IMR-90 (cell line): ENCODE results near the gene OTOGL. TPM values are rescaled to one million over a fixed set of nuclear protein-coding genes. Genes with fewer than 3 reads are reported as not detected.

Source experiments
- ATAC-seq: fragments of 200-7000 bp; cut with Tn5 transposase; 2 replicates; pipeline ENCODE4 v1.9.1; 2020; ENCODE audit warnings: low read depth, mild to moderate bottlenecking, moderate library complexity
- BruUV-seq: library from RNA; stranded (reverse); fragments of 400-500 nt; replicated peaks from 2 replicates; lab custom pipeline; 2021; lab: Mats Ljungman, UMichigan
- CTCF ChIA-PET: fragments of 300-600 bp; formaldehyde crosslinking; extraction: SDS; loops from one replicate; lab custom pipeline; 2021; ENCODE audit warnings: antibody characterized with exemption; lab: Yijun Ruan, JAX
- POLR2A ChIA-PET: fragments of 300-600 bp; sonication (Branson Sonifier 250); formaldehyde crosslinking; loops from one replicate; lab custom pipeline; 2022; ENCODE audit warnings: antibody characterized with exemption; ENCODE audit not compliant: unreplicated experiment; lab: Charles Lee
- DNase-seq: peaks from one replicate; pipeline ENCODE4 v3.0.0; 2013
- H2AFZ ChIP-seq: replicated peaks from 2 replicates; pipeline ENCODE3; 2013; ENCODE audit warnings: low read length, mild to moderate bottlenecking; ENCODE audit not compliant: poor library complexity
- H2AK5ac ChIP-seq: 2 replicates; pipeline ENCODE4 v1.6.1; 2013; ENCODE audit warnings: low read depth, low read length, inconsistent platforms
- H2AK9ac ChIP-seq: replicated peaks from 2 replicates; pipeline ENCODE3; 2013; ENCODE audit warnings: mild to moderate bottlenecking, low read depth, low read length, moderate library complexity; ENCODE audit not compliant: poor library complexity
- H2BK120ac ChIP-seq: 2 replicates; pipeline ENCODE4 v1.6.1; 2013; ENCODE audit warnings: low read depth, low read length, inconsistent platforms
- H2BK15ac ChIP-seq: 3 replicates; pipeline ENCODE4 v1.6.1; 2013; ENCODE audit warnings: low read depth, low read length, inconsistent platforms
- H2BK20ac ChIP-seq: 2 replicates; pipeline ENCODE4 v1.6.1; 2013; ENCODE audit warnings: low read depth, mild to moderate bottlenecking, inconsistent platforms, low read length, moderate library complexity
- H2BK5ac ChIP-seq: 2 replicates; pipeline ENCODE4 v1.6.1; 2013; ENCODE audit warnings: mild to moderate bottlenecking, low read depth, low read length, inconsistent platforms; ENCODE audit not compliant: poor library complexity, severe bottlenecking
- H3K14ac ChIP-seq: replicated peaks from 2 replicates; pipeline ENCODE4 v1.6.1; 2013; ENCODE audit warnings: low read depth, low read length, inconsistent platforms
- H3K18ac ChIP-seq: 2 replicates; pipeline ENCODE4 v1.6.1; 2013; ENCODE audit warnings: low read depth, low read length, control low read depth
- H3K23ac ChIP-seq: 2 replicates; pipeline ENCODE4 v1.6.1; 2013; ENCODE audit warnings: low read depth, low read length, inconsistent platforms
- H3K27ac ChIP-seq: 2 replicates; pipeline ENCODE4 v1.5.1; 2013; ENCODE audit warnings: mild to moderate bottlenecking, control low read depth, low read length; ENCODE audit not compliant: insufficient read depth
- H3K27me3 ChIP-seq: 2 replicates; pipeline ENCODE4 v1.6.1; 2013; ENCODE audit warnings: low read length; ENCODE audit not compliant: control insufficient read depth, insufficient read depth
- H3K36me3 ChIP-seq: 2 replicates; pipeline ENCODE4 v1.6.1; 2013; ENCODE audit warnings: low read length, mixed read lengths; ENCODE audit not compliant: control insufficient read depth, insufficient read depth
- H3K4ac ChIP-seq: 2 replicates; pipeline ENCODE4 v1.6.1; 2013; ENCODE audit warnings: low read depth, low read length, inconsistent platforms
- H3K4me1 ChIP-seq: 2 replicates; pipeline ENCODE4 v1.6.1; 2013; ENCODE audit warnings: low read length, mixed read lengths; ENCODE audit not compliant: control insufficient read depth, insufficient read depth
- H3K4me2 ChIP-seq: 2 replicates; pipeline ENCODE4 v1.6.1; 2013; ENCODE audit warnings: low read depth, mild to moderate bottlenecking, control low read depth, low read length, moderate library complexity
- H3K4me3 ChIP-seq: 2 replicates; pipeline ENCODE4 v1.5.1; 2013; ENCODE audit warnings: low read depth, mild to moderate bottlenecking, control low read depth, low read length, moderate library complexity; ENCODE audit not compliant: insufficient read depth
- H3K56ac ChIP-seq: 2 replicates; pipeline ENCODE4 v1.6.1; 2013; ENCODE audit warnings: low read length, inconsistent platforms; ENCODE audit not compliant: insufficient read depth; ENCODE audit errors: extremely low read depth
- H3K79me1 ChIP-seq, 2 experiments: 2 replicates each; pipeline ENCODE4 v1.6.1; 2013; ENCODE audit warnings: low read length in 2 of 2, inconsistent platforms in 1 of 2, low read depth in 1 of 2
- H3K9ac ChIP-seq: 2 replicates; pipeline ENCODE4 v1.6.1; 2013; ENCODE audit warnings: low read depth, low read length, control low read depth
- H3K9me1 ChIP-seq: 2 replicates; pipeline ENCODE4 v1.6.1; 2013; ENCODE audit warnings: low read length, inconsistent platforms; ENCODE audit not compliant: insufficient read depth
- H3K9me3 ChIP-seq: 2 replicates; pipeline ENCODE4 v1.6.1; 2013; ENCODE audit warnings: low read length; ENCODE audit not compliant: control insufficient read depth, insufficient read depth
- H4K20me1 ChIP-seq: 2 replicates; pipeline ENCODE4 v1.6.1; 2013; ENCODE audit warnings: low read length, inconsistent platforms; ENCODE audit not compliant: insufficient read depth
- H4K5ac ChIP-seq: 2 replicates; pipeline ENCODE4 v1.6.1; 2013; ENCODE audit warnings: mild to moderate bottlenecking, low read depth, low read length, control low read depth
- H4K8ac ChIP-seq, 2 experiments: 2 replicates each; pipeline ENCODE4 v1.6.1; 2013; ENCODE audit warnings: low read depth in 2 of 2, low read length in 2 of 2, control low read depth in 1 of 2, inconsistent platforms in 1 of 2
- H4K91ac ChIP-seq: 2 replicates; pipeline ENCODE4 v1.6.1; 2013; ENCODE audit warnings: low read depth, low read length, inconsistent platforms; ENCODE audit not compliant: insufficient read depth
- CEBPB ChIP-seq: IDR thresholded peaks from 2 replicates; pipeline ENCODE4 v1.6.1; 2012; ENCODE audit warnings: low read depth, low read length, improper control_type of control experiment
- MAFK ChIP-seq: IDR thresholded peaks from 2 replicates; pipeline ENCODE4 v1.6.1; 2012; ENCODE audit warnings: low read depth, low read length, improper control_type of control experiment
- RFX5 ChIP-seq: IDR thresholded peaks from 2 replicates; pipeline ENCODE4 v1.8.0; 2012; ENCODE audit warnings: low read depth, mild to moderate bottlenecking, low read length, moderate library complexity
- WGBS, 2 experiments: methylation state at CpG; one replicate each; pipeline versions ENCODE4 v1.1.5 to v1.1.7; 2013; ENCODE audit warnings: missing lambda C conversion rate in 2 of 2; ENCODE audit not compliant: insufficient read length in 1 of 2; ENCODE audit errors: extremely low coverage in 2 of 2; 5-methylcytosine and 5-hydroxymethylcytosine counted together
- dilution Hi-C: fragments of 300-500 bp; cut with HindIII; formaldehyde crosslinking; loops from one replicate; pipeline ENCODE4 v1.14.3; 2018; ENCODE audit warnings: low sequenced_read_pairs; ENCODE audit not compliant: unreplicated experiment
- in situ Hi-C: fragments of 300-500 bp; cut with MboI; formaldehyde crosslinking; loops from 3 replicates; pipeline ENCODE4 v1.14.3; 2019; ENCODE audit warnings: low sequenced_read_pairs, inconsistent platforms, mixed read lengths
- intact Hi-C: fragments of 100-400 bp; cut with micrococcal nuclease; formaldehyde crosslinking; loops from 2 replicates; pipeline ENCODE4 v1.10.0; 2022
- polyA plus RNA-seq, 3 experiments: library from polyadenylated mRNA; depleted of rRNA; stranded (reverse); fragments of >200 nt; gene quantifications; 2 replicates each; pipeline ENCODE4 v1.2.3, GENCODE V29; 2012; ENCODE audit warnings: low replicate concordance in 1 of 3
- total RNA-seq: library from RNA; depleted of rRNA; stranded (reverse); fragments of >200 nt; gene quantifications from 2 replicates; pipeline ENCODE4 v1.2.3, GENCODE V29; 2012

Gene OTOGL
- total and polyA plus RNA-seq, 2 of the 4 experiments (the other 2 are of a cell fraction), result 0.10 to 0.18 TPM

- no peak overlapping the region for H3K4me2 ChIP-seq
- in situ Hi-C loops, result loop anchor here (10.0 kb wide), 2 partner anchors 249 to 289 kb away; partner anchors contain the start of gene PPP1R12A
- POLR2A ChIA-PET, result no interaction called here
Measured at GRCh38 chr12:80183939-80184338, 84.6 kb downstream of the OTOGL start.

More at GRCh38 chr12:80183939-80184338, 84.6 kb downstream of the OTOGL start:
- TF ChIP-seq CEBPB (peak; percentile 9; the same call in 1 of the 2 replicates), MAFK (peak; percentile 97), RFX5 (no peak)
- H3K56ac ChIP-seq, result no peak overlapping the region
- H3K9me3 ChIP-seq, result no peaks in the 10 kb centered on the region
- no peak for ATAC-seq
- CTCF ChIA-PET, result no interaction called here
- H3K14ac ChIP-seq, result no peak overlapping the region
- intact Hi-C loops, result loop anchor here (10.0 kb wide), 1 partner anchor 389 kb away; no protein-coding TSS in a partner anchor
- H3K4ac ChIP-seq, result no peak overlapping the region
- dilution Hi-C loops, result no loop called here
- no peak overlapping the region for H2BK15ac ChIP-seq
- no peaks in the 10 kb centered on the region for H3K36me3 ChIP-seq
- H2BK5ac ChIP-seq, result no peak overlapping the region
- peaks cover 7% of the 10 kb centered on the region for H3K9me1 ChIP-seq
- no peak overlapping the region for H2BK120ac ChIP-seq
- H4K91ac ChIP-seq, result no peak overlapping the region
- peak; percentile 22 for DNase-seq
- H2BK20ac ChIP-seq, result no peak overlapping the region
- peaks cover 0 to 11% of the 10 kb centered on the region in 2 experiments; a peak in 2 of 4 replicates for H3K79me1 ChIP-seq
- no peak overlapping the region for H3K9ac ChIP-seq
- H2AFZ ChIP-seq, result no peak overlapping the region
- H4K20me1 ChIP-seq, result no peaks in the 10 kb centered on the region
- no peak overlapping the region for H3K4me3 ChIP-seq
- no peak overlapping the region for H3K18ac ChIP-seq
- H3K23ac ChIP-seq, result no peak overlapping the region
- no peak overlapping the region for H4K5ac ChIP-seq
- H3K27me3 ChIP-seq, result no peaks in the 10 kb centered on the region
- no peak overlapping the region for H2AK9ac ChIP-seq
- WGBS, 2 experiments, result 60% methylated on average over 1 of the region's 2 CpGs; no CpG with 5 or more reads in 1 of the 2 experiments
- no TSS peak for BruUV-seq
- peaks cover 9% of the 10 kb centered on the region; the same call in 1 of the 2 replicates for H3K4me1 ChIP-seq
- H2AK5ac ChIP-seq, result no peak overlapping the region
- H4K8ac ChIP-seq, result no peak overlapping the region
- H3K27ac ChIP-seq, result no peak overlapping the region
